Activated T-cell treated with anti-CD3 and anti-CD28 coated beads, Interleukin-2, amount 50 U/mL, for 1 hour (primary cell): Measurements from ENCODE around the gene LRP10.
"Not testable (repeated sequence)": the region's sequence is repeated elsewhere in the genome, so short reads cannot be mapped to it uniquely, and the experiment has no call there.

ENCODE experiments used
- DNase-seq: peaks from one replicate; pipeline ENCODE4 v3.0.0-alpha.2; 2020

LRP10 gene

GRCh38 chr14:22844221-22845102 is 27.1 kb upstream of the LRP10 start:
- no peak for DNase-seq

- DNase-seq = no peak
Observed at GRCh38 chr14:22845103-22845394, 26.5 kb upstream of the LRP10 start.

DNA sequence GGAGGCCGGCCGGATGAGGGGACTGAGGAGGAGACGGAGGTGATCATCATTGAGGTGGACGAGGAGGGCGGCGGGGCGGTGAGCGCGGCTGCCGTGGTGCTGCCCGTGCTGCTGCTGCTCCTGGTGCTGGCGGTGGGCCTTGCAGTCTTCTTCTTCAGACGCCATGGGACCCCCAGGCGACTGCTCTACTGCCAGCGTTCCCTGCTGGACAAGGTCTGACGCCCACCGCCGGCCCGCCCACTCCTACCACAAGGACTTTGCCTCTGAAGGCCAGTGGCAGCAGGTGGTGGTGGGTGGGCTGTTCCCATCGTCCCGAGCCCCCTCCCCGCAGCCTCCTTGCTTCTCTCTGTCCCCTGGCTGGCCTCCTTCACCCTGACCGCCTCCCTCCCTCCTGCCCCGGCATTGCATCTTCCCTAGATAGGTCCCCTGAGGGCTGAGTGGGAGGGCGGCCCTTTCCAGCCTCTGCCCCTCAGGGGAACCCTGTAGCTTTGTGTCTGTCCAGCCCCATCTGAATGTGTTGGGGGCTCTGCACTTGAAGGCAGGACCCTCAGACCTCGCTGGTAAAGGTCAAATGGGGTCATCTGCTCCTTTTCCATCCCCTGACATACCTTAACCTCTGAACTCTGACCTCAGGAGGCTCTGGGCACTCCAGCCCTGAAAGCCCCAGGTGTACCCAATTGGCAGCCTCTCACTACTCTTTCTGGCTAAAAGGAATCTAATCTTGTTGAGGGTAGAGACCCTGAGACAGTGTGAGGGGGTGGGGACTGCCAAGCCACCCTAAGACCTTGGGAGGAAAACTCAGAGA is 25.5 kb upstream of the LRP10 start:
- DNase-seq = no peak

- DNase-seq = no peak
Observed at GRCh38 chr14:22846811-22847307, 24.7 kb upstream of the LRP10 start.

DNA sequence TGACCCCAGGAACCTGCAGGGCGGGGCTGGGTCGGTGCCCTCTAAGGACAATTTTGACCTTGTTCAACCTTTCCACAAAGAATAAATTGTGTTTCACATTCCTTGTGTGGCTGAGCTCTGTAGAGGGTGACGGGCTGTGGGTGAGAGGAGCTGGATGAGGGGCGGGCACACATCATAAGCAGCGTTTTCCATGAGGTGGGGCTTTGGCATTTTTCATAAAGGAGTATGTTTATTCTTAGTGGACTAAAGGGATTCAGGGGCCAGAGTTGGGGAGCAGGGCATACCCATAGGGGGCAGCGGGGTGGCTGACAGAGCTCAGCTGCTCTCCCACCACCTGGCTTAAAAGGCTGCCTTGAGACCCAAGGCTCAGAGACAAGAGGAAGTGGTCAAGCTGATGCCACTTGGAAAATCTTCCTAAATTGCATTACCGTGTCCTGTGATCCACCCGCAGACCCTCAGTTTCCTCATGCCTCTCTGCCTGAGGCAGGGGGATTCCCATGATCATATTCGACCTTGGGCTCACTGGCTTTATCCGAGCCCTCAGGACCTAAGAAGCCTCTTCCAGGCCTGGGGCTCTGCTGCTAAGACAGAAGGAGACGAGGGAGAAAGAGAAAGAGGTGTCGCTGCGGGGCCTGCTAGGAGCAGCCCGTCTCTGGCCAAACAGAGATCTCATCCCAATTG is 23.7 kb upstream of the LRP10 start:
- no peak for DNase-seq

DNA sequence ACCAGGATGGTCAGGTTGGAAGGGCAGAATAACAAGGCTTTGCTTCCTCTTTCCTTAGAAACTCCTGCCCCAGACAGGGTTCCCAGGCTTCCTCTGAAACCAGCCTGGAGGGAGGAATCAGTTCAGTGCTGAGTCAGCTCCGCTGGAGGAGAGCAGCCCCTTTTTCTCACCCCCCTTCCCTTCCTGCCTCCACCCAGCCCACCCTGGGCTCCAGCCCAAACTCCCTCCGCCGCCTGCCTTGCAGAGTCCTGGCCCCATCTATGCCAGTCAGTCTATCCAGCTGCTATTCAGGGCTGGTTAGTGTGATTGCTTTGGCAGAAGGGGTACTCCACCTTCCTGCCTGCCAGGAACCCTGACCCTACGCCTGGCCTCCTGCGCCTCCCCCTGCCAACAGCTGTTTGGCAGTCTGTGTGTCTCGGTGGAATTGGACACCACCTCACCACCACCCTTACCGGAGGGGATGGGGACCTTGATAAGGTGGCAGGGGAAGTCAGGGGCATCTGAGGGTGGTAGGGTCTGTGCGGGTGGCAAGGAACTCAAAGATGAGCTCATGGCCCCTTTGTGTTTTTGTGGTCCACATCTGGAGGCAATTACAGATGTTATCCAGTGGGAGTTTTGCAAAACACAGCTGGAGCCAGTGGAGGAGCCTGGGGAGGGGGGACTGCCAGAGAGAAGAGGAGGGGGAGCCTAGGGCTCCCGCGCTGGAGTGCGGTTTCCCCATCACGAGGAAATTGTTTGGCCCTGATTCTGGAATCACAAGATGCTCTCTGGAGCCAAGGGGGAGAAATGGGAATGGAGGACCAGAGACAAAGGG is 23.0 kb upstream of the LRP10 start:
- DNase-seq = no peak

DNA sequence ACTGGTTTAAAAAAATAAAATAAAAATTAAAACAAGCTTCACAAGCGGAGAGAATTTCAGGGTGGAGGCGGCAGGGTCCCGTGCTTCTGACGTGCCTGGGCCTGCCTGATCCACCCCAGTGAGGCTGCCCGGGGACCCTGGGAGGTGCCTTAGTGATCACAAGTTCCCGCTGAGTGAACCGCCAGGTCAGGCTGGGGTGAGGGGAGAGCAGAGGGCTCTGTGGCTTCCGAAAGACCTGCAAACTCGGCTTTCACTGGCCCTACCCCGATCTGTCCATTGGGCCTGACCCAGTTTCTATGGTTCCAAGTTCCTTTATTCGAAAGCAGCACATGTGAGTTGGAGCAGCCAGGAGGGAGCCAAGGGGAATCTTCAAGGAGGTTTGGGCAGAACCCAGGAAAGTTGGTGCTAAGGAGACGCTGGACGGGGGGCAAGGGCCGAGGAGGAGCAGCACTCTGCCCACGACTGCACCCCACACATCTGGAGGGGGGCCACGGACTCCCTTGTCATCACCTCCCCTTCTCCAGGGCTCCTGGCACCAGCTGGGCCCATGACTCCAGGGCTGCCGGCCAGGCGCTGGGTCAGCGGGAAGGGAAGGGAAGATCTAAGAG is 22.2 kb upstream of the LRP10 start:
- DNase-seq = no peak

DNA sequence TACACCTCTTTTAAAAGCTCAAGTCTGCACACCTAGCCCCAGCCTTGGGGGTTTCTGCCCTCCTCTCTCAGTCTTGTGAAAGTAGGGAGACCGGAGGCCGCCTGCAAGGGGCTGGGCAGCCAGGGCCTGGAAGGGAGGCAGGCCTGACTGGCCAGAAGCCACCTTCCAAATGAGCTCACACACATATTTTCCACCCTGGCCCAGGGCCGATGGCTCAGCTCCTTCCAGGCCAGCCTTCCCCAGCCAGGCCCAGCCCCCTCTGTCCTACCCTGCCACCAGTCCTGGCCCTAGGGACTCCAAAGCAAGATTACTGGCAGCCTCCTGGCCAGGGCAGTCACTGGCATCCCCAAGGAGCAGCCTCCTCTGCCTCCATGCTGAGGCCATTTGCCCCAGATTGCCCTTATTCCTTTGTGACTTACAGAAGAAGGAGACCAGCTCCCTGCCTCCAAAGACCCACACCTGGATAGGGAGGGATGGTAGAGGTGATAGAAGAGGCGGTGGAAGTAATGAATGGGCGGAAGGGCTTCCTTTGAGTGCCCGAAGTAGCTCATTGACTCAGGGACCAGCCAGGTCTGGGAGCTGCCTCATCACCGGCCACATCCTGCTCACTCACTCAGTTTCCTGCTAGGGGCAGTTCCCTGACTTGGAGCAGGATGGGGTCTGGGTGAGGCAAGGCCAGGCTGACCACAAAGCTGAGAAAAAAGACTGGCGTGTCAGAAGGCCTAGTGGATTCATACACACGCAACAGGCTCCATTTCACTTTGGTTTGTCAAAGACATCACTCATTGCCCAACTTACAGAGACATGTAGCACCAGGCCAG is 20.4 kb upstream of the LRP10 start:
- DNase-seq = no peak

GRCh38 chr14:22852178-22852577 is 19.4 kb upstream of the LRP10 start:
- not testable (repeated sequence) for DNase-seq

- no peak for DNase-seq
Observed at GRCh38 chr14:22852599-22852939, 19.0 kb upstream of the LRP10 start.

GRCh38 chr14:22852940-22853767 is 18.4 kb upstream of the LRP10 start:
- peak; percentile 96 for DNase-seq

GRCh38 chr14:22854296-22854695 is 17.2 kb upstream of the LRP10 start:
- not testable (repeated sequence) for DNase-seq

- no peak for DNase-seq
Observed at GRCh38 chr14:22854963-22855724, 16.4 kb upstream of the LRP10 start.

DNA sequence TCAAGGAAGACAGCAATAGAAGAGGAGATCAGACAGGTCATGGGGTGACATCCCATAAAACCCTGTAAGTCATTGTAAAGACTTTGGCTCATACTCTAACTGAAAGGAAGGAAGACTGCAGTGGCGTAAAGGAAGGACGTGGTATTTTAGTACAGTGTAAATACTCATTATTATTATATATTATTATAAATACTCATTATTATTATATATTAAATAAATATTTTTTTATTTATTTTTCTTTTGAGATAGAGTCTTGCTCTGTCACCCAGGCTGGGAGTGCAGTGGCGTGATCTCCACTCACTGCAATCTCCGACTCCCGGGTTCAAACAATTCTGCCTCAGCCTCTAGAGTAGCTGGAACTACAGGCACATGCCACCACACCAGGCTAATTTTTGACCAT is 15.1 kb upstream of the LRP10 start:
- DNase-seq = no peak

DNA sequence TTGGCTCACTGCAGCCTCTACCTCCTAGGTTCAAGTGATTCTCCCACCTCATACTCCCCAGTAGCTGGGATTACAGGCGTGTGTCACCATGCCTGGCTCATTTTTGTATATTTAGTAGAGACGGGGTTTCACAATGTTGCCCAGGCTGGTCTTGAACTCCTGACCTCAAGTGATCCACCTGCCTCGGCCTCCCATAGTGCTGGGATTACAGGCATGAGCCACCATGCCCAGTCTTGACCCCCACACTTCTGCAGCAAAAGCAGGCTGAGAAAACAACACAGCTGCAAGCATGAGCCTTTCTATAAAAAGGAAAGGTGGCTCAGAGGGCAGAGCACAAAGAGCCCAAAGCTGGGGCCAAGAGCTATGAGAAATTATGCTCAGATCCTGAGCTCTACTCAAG is 11.2 kb upstream of the LRP10 start:
- not testable (repeated sequence) for DNase-seq

DNA sequence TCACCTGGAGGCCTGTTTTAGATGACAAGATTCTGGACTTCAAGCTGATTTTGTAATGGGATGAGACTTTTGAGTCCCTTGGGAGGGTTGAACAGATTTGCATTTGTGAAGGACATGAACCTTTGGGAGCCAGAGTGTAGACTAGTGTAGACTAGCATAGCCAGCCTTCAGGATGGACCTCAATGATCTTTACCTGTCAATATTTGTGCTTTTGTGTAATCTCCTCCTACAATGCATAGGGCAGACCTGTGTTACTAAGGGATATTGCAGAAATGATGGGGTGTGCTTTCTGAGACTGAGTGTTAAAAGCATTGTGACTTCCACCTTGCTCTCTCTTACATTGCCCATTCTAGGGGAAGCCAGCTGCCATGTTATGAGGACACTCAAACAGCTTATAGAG is 9.9 kb upstream of the LRP10 start:
- DNase-seq = no peak

DNA sequence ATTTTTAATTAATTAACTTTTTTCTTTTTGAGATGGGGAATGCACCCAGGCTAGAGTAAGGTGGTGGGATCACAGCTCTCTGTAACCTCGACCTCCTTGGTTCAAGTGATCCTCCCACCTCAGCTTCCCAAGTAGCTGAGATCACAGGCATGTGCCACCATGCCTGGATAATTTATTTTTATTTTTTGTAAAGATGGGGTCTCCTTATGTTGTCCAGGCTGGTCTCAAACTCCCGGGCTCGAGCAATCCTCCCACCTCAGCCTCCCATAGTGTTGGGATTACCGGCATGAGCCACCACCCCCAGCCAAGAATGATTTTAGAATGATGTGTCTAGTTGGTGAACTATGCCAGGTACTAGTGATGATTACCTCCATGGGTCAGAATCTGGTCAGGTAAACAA is 6.6 kb upstream of the LRP10 start:
- DNase-seq = no peak

GRCh38 chr14:22865424-22866405 is 5.8 kb upstream of the LRP10 start:
- DNase-seq = no peak
